ENCODE data around the gene MRPS18A.

Gene MRPS18A

DNA sequence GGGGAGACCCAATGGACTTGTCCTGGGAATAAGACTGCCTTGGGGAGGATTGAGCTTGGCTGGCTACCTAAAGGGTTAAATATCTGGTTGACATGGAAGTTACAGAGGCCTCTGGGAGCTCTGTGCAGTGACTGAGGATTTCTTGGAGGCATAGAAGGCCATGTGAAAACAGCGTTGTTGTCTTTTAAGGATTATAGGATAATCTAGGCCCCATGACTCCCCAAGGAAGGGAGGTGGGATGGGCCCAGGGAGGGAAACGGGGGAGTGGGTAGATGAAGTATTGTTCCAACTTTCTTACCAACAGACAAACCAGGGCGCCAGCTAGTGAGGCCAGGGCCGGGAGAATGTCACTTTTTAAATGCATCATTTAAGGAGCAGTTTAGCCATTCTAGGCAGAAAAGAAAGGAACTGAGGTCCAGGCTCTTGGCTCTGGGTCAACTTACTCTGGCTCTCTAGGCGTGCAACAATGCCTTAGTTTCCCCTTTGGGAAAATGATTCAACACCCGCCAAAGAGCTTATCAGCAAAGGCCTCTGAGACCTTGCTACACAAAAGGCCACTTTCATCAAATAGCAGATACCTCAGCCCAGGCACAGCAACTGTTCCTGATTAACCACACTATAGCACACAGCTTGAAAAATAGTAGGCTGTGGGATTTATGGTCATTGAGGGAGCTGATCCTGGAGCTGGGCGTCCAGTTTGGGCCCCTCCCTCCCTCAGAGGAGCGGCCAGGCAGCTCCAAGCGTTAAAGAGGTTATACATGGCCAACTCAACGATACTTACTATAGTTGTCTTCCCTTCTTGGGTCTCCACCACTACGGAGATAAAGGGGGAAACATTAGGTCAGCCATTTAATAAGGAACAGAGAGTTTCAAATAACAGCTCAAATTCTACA, 7.0 kb downstream of the MRPS18A start:
- Histone ChIP-seq H3K4me2 (ENCODE audit: insufficient read depth, low read length, poor library complexity, severe bottlenecking) (no peak overlapping the region), H2BK120ac (ENCODE audit: low read depth, low read length) (no peak overlapping the region), H3K79me1 (ENCODE audit: low read depth, low read length) (no peaks in the 10 kb centered on the region), H2BK5ac (ENCODE audit: low read length) (no peak overlapping the region), H3K4me1 (ENCODE audit: control insufficient read depth in 2 of 2, insufficient read depth in 1 of 2, low read depth in 1 of 2, low read length in 2 of 2) (no peaks in the 10 kb centered on the region), H3K18ac (ENCODE audit: low read length) (no peak overlapping the region), H4K91ac (ENCODE audit: low read depth, low read length, poor library complexity) (no peak overlapping the region), H2AFZ (ENCODE audit: low read length) (no peak overlapping the region), H4K8ac (ENCODE audit: low read depth, low read length) (no peak overlapping the region), H3K14ac (ENCODE audit: low read length) (no peak overlapping the region), H3K9ac (ENCODE audit: low read depth, low read length, poor library complexity) (no peak overlapping the region), H3K36me3 (replicated peaks in 1 of 2; ENCODE audit: control insufficient read depth in 2 of 2, insufficient read depth in 2 of 2, low read length in 2 of 2) (peaks cover 16 to 85% of the 10 kb centered on the region in 2 donors), H3K4ac (ENCODE audit: low read length) (no peak overlapping the region), H3K23ac (ENCODE audit: low read depth, low read length, poor library complexity) (no peak overlapping the region), H2BK15ac (ENCODE audit: low read length) (no peak overlapping the region), H3K4me3 (ENCODE audit: low read length in 2 of 2) (no peak overlapping the region), H2AK5ac (ENCODE audit: low read depth, low read length) (no peak overlapping the region), H3K27me3 (ENCODE audit: control insufficient read depth in 3 of 3, insufficient read depth in 3 of 3, low read depth in 1 of 3, low read length in 3 of 3) (no peaks in the 10 kb centered on the region), H3K27ac (replicated peaks; ENCODE audit: low read length) (no peak overlapping the region), H2BK12ac (ENCODE audit: low read length) (no peak overlapping the region), H3K9me3 (replicated peaks in 1 of 2; ENCODE audit: control insufficient read depth in 2 of 2, insufficient read depth in 1 of 2, low read depth in 1 of 2, low read length in 2 of 2) (no peaks in the 10 kb centered on the region)
- no peak for DNase-seq (ENCODE audit: low spot score)
- WGBS, 2 donors (ENCODE audit: extremely low coverage in 2 of 2, insufficient read length in 2 of 2, insufficient replicate concordance in 1 of 2): no CpG with 5 or more reads among the region's 11 CpGs

- Histone ChIP-seq H3K4me2 (ENCODE audit: insufficient read depth, low read length, poor library complexity, severe bottlenecking) (no peak overlapping the region), H3K79me1 (ENCODE audit: low read depth, low read length) (no peaks in the 10 kb centered on the region), H3K36me3 (replicated peaks in 1 of 2; ENCODE audit: control insufficient read depth in 2 of 2, insufficient read depth in 2 of 2, low read length in 2 of 2) (peaks cover 29 to 92% of the 10 kb centered on the region in 2 donors), H2BK120ac (ENCODE audit: low read depth, low read length) (no peak overlapping the region), H2BK15ac (ENCODE audit: low read length) (no peak overlapping the region), H4K91ac (ENCODE audit: low read depth, low read length, poor library complexity) (no peak overlapping the region), H2BK5ac (ENCODE audit: low read length) (no peak overlapping the region), H3K18ac (ENCODE audit: low read length) (no peak overlapping the region), H2AFZ (ENCODE audit: low read length) (no peak overlapping the region), H3K4me1 (ENCODE audit: control insufficient read depth in 2 of 2, insufficient read depth in 1 of 2, low read depth in 1 of 2, low read length in 2 of 2) (no peaks in the 10 kb centered on the region), H2BK12ac (ENCODE audit: low read length) (no peak overlapping the region), H3K23ac (ENCODE audit: low read depth, low read length, poor library complexity) (no peak overlapping the region), H3K4ac (ENCODE audit: low read length) (no peak overlapping the region), H3K27me3 (ENCODE audit: control insufficient read depth in 3 of 3, insufficient read depth in 3 of 3, low read depth in 1 of 3, low read length in 3 of 3) (no peaks in the 10 kb centered on the region), H3K27ac (replicated peaks; ENCODE audit: low read length) (no peak overlapping the region), H3K14ac (ENCODE audit: low read length) (no peak overlapping the region), H4K8ac (ENCODE audit: low read depth, low read length) (no peak overlapping the region), H3K9ac (ENCODE audit: low read depth, low read length, poor library complexity) (no peak overlapping the region), H3K4me3 (ENCODE audit: low read length in 2 of 2) (no peak overlapping the region), H2AK5ac (ENCODE audit: low read depth, low read length) (no peak overlapping the region), H3K9me3 (replicated peaks in 1 of 2; ENCODE audit: control insufficient read depth in 2 of 2, insufficient read depth in 1 of 2, low read depth in 1 of 2, low read length in 2 of 2) (no peaks in the 10 kb centered on the region)
- DNase-seq (ENCODE audit: low spot score): no peak
- WGBS, 2 donors (ENCODE audit: extremely low coverage in 2 of 2, insufficient read length in 2 of 2, insufficient replicate concordance in 1 of 2): no CpG with 5 or more reads among the region's 6 CpGs
Measured at GRCh38 chr6:43679057-43679456, 8.5 kb downstream of the MRPS18A start.

DNA sequence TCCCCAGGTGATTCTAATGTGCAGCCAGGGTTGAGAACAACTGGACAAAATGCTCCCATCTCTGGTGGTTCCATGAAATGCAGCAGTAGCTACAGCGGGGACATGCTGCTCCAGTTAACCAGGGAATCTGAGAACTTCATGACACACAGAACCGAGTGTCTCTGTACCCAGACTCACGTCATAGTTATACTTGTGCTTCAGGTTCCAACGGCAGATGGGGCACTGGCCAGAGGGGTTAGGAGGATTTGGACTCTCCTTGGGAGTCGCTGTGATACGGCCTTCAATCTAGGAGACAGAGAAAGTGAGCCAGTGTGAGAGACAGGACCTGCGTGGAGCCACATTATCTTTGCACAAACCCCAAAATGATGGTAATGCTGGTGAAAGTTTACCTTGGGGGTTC, 9.2 kb downstream of the MRPS18A start:
- no peak overlapping the region for H2BK5ac ChIP-seq (ENCODE audit: low read length)
- no peak overlapping the region for H3K9ac ChIP-seq (ENCODE audit: low read depth, low read length, poor library complexity)
- no peak overlapping the region for H2AFZ ChIP-seq (ENCODE audit: low read length)
- no peak overlapping the region for H3K14ac ChIP-seq (ENCODE audit: low read length)
- no peak overlapping the region for H3K4me2 ChIP-seq (ENCODE audit: insufficient read depth, low read length, poor library complexity, severe bottlenecking)
- no peak overlapping the region for H3K4me3 ChIP-seq (ENCODE audit: low read length in 2 of 2)
- H2BK12ac ChIP-seq (ENCODE audit: low read length): no peak overlapping the region
- H3K4me1 ChIP-seq (ENCODE audit: control insufficient read depth in 2 of 2, insufficient read depth in 1 of 2, low read depth in 1 of 2, low read length in 2 of 2): no peaks in the 10 kb centered on the region
- no peak overlapping the region for H2BK120ac ChIP-seq (ENCODE audit: low read depth, low read length)
- H2BK15ac ChIP-seq (ENCODE audit: low read length): no peak overlapping the region
- H4K91ac ChIP-seq (ENCODE audit: low read depth, low read length, poor library complexity): no peak overlapping the region
- no peaks in the 10 kb centered on the region for H3K27me3 ChIP-seq (ENCODE audit: control insufficient read depth in 3 of 3, insufficient read depth in 3 of 3, low read depth in 1 of 3, low read length in 3 of 3)
- no peaks in the 10 kb centered on the region for H3K79me1 ChIP-seq (ENCODE audit: low read depth, low read length)
- no peak overlapping the region for H3K27ac ChIP-seq (replicated peaks; ENCODE audit: low read length)
- DNase-seq (ENCODE audit: low spot score): no peak
- H2AK5ac ChIP-seq (ENCODE audit: low read depth, low read length): no peak overlapping the region
- no peak overlapping the region for H3K23ac ChIP-seq (ENCODE audit: low read depth, low read length, poor library complexity)
- no peaks in the 10 kb centered on the region for H3K9me3 ChIP-seq (replicated peaks in 1 of 2; ENCODE audit: control insufficient read depth in 2 of 2, insufficient read depth in 1 of 2, low read depth in 1 of 2, low read length in 2 of 2)
- H3K36me3 ChIP-seq (replicated peaks in 1 of 2; ENCODE audit: control insufficient read depth in 2 of 2, insufficient read depth in 2 of 2, low read length in 2 of 2): peaks cover 33 to 94% of the 10 kb centered on the region in 2 donors
- no peak overlapping the region for H3K4ac ChIP-seq (ENCODE audit: low read length)
- no peak overlapping the region for H4K8ac ChIP-seq (ENCODE audit: low read depth, low read length)
- no CpG with 5 or more reads among the region's 7 CpGs for WGBS, 2 donors (ENCODE audit: extremely low coverage in 2 of 2, insufficient read length in 2 of 2, insufficient replicate concordance in 1 of 2)
- H3K18ac ChIP-seq (ENCODE audit: low read length): no peak overlapping the region

- Histone ChIP-seq H4K91ac (ENCODE audit: low read depth, low read length, poor library complexity) (no peak overlapping the region), H3K4me1 (ENCODE audit: control insufficient read depth in 2 of 2, insufficient read depth in 1 of 2, low read depth in 1 of 2, low read length in 2 of 2) (no peaks in the 10 kb centered on the region), H3K4ac (ENCODE audit: low read length) (no peak overlapping the region), H2AFZ (ENCODE audit: low read length) (no peak overlapping the region), H2BK12ac (ENCODE audit: low read length) (no peak overlapping the region), H3K9me3 (replicated peaks in 1 of 2; ENCODE audit: control insufficient read depth in 2 of 2, insufficient read depth in 1 of 2, low read depth in 1 of 2, low read length in 2 of 2) (no peaks in the 10 kb centered on the region), H3K36me3 (replicated peaks in 1 of 2; ENCODE audit: control insufficient read depth in 2 of 2, insufficient read depth in 2 of 2, low read length in 2 of 2) (peaks cover 33 to 99% of the 10 kb centered on the region in 2 donors), H2AK5ac (ENCODE audit: low read depth, low read length) (no peak overlapping the region), H3K4me2 (ENCODE audit: insufficient read depth, low read length, poor library complexity, severe bottlenecking) (no peak overlapping the region), H3K9ac (ENCODE audit: low read depth, low read length, poor library complexity) (no peak overlapping the region), H3K14ac (ENCODE audit: low read length) (no peak overlapping the region), H2BK120ac (ENCODE audit: low read depth, low read length) (no peak overlapping the region), H2BK5ac (ENCODE audit: low read length) (no peak overlapping the region), H4K8ac (ENCODE audit: low read depth, low read length) (no peak overlapping the region), H2BK15ac (ENCODE audit: low read length) (no peak overlapping the region), H3K79me1 (ENCODE audit: low read depth, low read length) (no peaks in the 10 kb centered on the region), H3K4me3 (ENCODE audit: low read length in 2 of 2) (no peak overlapping the region), H3K27me3 (ENCODE audit: control insufficient read depth in 3 of 3, insufficient read depth in 3 of 3, low read depth in 1 of 3, low read length in 3 of 3) (no peaks in the 10 kb centered on the region), H3K18ac (ENCODE audit: low read length) (no peak overlapping the region), H3K27ac (replicated peaks; ENCODE audit: low read length) (no peak overlapping the region), H3K23ac (ENCODE audit: low read depth, low read length, poor library complexity) (no peak overlapping the region)
- no CpG with 5 or more reads among the region's 7 CpGs for WGBS, 2 donors (ENCODE audit: extremely low coverage in 2 of 2, insufficient read length in 2 of 2, insufficient replicate concordance in 1 of 2)
- DNase-seq (ENCODE audit: low spot score): no peak
Measured at GRCh38 chr6:43677759-43678158, 9.8 kb downstream of the MRPS18A start.

All from neuronal stem cell (in vitro differentiated cells).